ENCODE results near the gene POLR2E.

POLR2E gene

DNA sequence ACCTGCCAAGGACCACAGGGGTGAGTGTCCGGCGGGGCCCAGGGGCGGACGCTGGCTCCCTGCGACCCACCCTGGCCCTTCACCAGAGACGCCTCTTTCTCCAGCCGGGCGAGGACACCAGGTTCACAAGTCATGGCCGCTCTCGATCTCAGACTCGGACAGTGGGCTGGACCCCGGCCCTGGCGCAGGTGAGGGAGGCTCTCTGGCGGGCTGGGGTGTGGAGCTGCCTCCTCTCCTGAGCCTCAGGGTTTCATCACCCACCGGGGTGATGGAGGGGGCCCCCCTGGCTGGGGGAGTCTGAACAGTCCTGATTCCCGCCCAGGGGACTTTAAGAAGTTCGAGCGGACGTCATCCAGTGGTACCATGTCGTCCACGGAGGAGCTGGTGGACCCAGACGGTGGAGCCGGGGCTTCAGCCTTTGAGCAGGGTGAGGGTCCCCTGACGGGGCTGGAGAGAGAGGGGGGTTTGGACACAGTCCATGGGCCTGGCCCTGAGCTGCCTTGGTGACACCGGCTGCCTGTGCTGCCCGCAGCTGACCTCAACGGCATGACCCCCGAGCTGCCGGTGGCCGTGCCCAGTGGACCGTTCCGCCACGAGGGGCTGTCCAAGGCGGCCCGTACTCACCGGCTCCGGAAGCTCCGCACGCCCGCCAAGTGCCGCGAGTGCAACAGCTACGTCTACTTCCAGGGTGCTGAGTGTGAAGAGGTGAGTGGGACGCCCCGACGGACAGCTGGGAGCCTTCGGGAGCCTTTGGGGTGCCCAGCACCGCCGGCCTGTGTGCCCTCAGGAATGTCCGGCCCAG lies 14.6 kb downstream of the POLR2E start:
- no peak for DNase-seq (ENCODE audit: low read depth, low spot score)

DNA sequence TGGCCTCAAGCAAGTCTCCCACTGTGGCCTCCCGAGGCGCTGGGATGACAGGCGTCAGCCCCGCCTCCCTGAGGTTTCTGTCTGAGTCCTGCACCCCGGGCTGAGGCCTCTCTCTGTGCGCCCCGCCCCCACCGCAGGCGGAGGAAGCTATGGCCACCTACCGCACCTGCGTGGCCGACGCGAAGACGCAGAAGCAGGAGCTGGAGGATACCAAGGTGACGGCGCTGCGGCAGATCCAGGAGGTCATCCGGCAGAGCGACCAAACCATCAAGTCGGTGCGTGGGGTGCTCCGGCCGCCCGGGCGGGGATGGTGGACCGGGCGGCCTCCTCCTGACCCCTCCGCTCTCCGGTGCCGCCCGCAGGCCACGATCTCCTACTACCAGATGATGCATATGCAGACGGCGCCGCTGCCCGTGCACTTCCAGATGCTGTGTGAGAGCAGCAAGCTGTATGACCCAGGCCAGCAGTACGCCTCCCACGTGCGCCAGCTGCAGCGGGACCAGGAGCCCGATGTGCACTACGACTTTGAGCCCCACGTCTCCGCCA lies 15.5 kb downstream of the POLR2E start:
- no peak for DNase-seq (ENCODE audit: low read depth, low spot score)

DNA sequence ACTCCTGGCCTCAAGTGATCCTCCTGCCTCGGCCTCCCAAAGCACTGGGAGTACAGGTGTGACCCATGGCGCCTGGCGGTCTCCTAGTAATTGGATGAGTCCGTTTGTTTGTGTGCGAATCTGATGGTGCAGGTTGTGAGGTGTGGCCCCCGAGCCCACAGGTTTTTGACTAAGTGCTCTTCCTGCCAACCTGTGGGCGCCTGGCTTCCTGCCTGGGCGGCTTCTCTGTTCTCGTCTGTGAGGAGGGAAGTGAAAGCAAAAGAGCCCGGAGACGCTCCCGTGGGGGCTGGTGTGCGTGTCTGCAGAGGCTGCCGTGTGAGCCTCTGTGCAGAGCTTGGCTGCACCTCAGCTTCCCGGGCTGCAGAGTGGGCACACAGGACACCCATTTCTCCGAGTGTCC lies 18.2 kb downstream of the POLR2E start:
- no peak for DNase-seq (ENCODE audit: low read depth, low spot score)

DNA sequence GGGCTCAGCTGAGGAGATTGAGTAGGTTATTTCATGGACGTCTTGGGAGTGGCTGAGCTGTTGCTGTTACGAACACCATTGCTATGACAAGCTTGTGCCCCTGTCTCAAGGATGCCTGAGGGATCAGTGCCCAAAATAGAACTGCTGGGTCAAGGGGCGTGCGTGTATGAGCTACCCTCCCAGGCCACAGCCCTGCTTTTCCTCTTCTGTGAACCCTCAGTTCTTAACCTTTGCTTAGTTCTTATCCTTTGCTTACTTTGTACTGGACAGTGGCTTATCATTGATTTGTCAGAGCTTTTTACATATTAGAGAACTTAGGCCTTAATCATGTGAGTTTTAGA lies 19.2 kb downstream of the POLR2E start:
- no peak for DNase-seq (ENCODE audit: low read depth, low spot score)

DNA sequence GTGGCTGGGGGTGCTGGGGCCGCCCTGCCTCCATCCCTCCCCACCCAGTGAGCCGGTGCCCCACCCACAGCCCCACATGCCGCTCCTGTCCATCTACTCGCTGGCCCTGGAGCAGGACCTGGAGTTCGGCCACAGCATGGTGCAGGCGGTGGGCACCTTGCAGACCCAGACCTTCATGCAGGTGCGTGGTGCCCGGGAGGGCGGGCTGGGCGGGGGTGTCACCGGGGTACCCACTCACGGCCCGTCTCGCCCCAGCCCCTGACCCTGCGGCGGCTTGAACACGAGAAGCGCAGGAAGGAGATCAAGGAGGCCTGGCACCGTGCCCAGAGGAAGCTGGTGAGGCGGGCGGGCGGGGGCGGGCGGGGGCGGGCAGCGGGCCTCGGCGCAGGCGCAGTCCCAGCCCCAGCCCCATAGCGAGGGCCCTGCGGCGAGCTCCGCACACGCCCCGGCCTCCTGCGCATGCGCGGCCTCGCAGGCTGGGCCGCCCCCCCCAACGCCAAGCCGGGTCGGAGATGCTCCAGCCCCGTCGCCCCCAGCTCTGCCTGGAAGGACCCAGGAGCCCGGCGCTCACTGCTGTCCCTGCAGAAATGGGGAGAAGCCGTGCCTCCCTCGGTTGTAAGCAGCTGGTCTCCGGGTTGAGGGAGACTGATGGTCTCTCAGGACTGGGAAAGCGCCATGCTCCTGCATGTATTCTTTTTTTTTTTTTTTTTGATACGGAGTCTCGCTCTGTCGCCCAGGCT lies 20.5 kb downstream of the POLR2E start:
- DNase-seq (ENCODE audit: low read depth, low spot score) = peak; percentile 46

DNA sequence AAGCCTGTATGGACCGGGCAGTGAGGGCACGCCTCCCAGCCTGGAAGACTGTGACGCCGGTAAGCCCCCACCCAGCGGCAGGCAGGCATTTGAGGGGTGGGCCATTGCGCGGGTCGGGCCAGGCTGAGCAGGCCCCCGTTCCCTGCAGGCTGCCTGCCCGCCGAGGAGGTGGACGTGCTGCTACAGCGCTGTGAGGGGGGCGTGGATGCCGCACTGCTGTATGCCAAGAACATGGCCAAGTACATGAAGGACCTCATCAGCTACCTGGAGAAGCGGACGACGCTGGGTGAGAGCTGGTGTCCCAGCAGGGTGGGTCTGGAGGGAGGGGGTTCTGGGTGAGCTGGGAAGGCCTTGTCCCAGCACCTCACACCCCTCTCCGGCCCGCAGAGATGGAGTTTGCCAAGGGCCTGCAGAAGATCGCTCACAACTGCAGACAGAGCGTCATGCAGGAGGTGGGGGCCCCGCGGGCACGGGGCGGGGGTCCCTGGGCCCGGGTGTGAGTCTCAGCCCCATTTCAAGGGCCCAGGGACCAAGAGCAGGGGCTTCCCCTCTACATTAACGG lies 21.1 kb downstream of the POLR2E start:
- DNase-seq (ENCODE audit: low read depth, low spot score) = no peak

DNA sequence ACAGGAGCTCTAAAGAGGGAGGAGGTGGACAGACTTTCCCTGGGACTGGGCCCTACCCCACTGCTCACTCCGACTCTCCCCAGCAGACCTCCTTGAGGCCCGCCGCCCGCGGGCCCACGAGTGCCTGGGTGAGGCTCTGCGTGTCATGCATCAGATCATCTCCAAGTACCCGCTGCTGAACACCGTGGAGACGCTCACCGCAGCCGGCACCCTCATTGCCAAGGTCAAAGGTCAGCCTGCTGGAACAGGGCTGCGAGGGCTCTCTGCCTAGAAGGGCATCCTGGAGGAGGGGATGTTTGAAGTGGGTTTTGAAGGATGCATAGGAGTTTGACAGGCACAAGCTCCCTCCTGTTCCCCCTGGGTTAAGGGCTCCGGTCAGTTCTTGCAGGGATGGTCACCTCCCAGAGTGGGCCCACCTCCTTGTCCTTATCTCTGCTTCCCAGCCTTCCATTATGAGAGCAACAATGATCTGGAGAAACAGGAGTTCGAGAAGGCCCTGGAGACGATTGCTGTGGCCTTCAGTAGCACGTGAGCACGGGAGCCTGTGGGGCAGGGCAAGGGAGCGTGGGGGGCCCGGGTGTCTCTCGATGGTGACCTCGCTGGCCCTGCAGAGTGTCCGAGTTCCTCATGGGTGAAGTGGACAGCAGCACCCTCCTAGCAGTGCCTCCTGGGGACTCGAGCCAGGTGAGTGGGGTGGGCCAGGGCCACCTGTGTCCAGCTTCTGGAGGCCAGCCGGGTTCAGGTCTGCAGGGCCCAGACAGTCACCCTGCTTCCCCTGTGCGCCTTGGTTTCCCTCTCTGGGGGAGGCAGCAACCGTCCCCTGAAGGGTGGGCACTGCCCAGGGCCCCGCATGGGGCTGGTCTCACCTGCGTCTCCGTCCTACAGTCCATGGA lies 21.9 kb downstream of the POLR2E start:
- DNase-seq (ENCODE audit: low read depth, low spot score) = no peak

DNA sequence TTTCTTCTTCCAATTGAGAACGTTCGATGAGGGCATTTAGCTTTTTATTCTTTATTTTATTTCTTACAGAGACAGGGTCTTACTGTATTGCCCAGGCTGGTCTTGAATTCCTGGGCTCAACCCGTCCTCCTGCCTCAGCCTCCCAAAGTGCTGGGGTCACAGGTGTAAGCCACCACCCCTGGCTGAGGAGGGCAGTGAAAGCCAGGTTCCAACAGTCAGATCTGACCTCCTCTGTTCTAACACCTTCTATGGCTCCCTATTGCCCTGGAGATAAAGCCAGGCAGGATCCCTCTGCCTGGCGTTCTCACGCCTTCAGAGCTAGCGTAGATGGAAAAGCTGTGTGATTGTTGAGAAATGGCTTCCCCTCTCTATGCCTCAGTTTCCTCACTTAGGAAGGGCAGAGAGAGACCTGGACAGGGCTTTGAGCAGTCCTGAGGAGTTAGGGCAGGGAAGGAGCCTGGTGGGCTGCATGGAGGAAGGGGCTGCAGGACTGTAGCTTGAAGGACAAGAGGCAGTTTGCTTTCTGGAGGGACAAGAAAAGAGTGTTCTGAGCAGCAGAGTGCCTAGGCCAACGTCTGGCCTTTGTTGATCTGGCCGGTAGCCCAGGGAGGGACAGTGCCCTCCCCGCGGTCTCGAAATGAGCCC lies 22.7 kb downstream of the POLR2E start:
- DNase-seq (ENCODE audit: low read depth, low spot score) = no peak

DNA sequence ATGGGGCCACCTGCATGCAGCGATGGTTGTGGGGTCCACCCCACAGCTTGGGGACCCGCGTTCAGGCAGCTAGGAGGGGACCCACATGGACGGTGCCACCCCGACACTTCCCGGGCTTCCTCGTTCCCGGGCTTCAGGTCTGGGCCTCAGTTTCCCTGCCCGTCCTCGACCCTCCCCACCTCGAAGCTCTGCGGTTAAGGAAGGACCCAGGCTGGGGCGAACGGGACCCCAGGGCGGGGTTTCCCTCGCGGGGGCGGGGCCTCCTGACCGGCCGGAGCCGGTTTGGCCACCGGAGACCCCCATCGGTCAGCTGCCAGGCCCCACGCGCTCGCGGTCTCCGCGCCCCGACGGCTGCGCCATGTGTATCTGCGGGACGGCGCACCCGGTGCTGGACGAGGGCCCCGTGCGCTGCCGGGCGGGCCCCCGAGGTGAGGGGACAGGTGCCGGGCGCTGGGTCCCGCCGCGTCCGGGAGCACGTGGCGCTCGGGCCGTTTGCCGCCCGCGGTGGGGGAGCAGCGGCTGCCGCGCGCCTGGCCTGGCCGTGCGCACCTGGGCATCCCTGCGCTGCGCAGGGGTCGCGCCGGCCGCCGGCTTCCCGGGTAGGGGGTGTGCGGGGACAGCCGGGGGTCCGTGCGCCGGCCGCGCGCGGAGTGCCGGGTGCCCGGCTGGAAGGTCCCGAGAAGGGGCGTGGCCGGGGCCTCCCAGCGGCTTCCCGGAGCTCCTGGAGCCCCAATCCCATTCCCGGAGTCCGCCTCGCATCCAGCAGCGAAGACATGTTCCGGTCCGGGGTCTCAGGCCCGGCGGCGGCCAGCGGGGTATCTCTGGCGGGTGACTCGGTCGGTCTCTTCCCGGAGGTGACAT lies 24.0 kb downstream of the POLR2E start:
- no peak for DNase-seq (ENCODE audit: low read depth, low spot score)

DNA sequence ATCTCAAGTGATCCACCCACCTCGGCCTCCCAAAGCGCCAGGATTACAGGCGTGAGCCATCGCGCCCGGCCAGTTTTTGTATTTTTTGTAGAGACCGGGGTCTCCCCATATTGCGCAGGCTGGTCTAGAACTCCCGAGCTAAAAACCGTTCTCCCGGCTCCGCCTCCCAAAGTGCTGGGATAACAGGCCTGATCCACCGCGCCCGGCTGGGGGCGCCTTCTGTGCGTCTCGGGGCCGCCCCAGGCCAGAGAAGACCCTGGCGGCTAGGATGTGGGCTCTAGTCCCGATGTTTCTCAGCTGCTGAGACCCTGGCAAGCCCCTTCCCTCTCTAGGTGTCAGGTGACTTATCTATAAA lies 24.6 kb downstream of the POLR2E start:
- DNase-seq (ENCODE audit: low read depth, low spot score) = no peak

DNA sequence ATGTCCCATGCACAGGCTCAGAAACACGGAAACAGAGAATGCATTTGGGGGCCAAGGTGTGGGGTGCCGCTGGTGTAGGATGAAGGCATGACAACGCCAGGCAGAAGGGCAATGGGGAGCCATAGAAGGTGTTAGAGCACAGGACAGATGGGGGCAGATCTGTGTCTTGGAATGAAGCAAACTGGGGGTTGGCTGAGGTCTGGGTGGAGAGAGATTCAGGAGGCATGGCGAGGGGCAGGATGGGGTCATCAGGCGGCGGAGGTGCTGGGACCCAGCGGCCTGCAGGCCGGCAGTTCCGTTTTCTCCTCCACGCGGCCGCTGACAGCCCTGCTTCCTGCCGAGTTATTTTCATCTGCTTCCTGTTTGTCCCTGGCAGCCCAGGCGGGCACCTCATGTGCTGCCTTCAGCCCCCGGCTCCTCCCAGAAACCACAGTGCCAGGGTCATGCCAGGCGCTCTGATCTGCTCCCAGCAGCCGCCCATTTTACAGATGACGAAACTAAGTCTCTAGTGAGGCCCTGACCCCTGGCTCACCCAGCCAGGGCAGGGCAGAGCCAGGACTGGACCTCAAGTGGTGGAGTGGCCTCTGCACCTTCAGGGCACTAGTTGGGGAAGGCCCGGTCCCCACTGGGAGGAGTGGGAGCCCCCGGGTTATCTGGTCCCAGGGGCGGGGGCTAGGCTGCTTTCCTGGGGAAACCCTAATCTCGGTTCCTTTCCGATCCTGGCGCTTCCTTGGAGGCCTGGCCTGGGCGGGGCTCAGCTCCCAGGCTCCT lies 26.0 kb downstream of the POLR2E start:
- DNase-seq (ENCODE audit: low read depth, low spot score) = no peak

DNA sequence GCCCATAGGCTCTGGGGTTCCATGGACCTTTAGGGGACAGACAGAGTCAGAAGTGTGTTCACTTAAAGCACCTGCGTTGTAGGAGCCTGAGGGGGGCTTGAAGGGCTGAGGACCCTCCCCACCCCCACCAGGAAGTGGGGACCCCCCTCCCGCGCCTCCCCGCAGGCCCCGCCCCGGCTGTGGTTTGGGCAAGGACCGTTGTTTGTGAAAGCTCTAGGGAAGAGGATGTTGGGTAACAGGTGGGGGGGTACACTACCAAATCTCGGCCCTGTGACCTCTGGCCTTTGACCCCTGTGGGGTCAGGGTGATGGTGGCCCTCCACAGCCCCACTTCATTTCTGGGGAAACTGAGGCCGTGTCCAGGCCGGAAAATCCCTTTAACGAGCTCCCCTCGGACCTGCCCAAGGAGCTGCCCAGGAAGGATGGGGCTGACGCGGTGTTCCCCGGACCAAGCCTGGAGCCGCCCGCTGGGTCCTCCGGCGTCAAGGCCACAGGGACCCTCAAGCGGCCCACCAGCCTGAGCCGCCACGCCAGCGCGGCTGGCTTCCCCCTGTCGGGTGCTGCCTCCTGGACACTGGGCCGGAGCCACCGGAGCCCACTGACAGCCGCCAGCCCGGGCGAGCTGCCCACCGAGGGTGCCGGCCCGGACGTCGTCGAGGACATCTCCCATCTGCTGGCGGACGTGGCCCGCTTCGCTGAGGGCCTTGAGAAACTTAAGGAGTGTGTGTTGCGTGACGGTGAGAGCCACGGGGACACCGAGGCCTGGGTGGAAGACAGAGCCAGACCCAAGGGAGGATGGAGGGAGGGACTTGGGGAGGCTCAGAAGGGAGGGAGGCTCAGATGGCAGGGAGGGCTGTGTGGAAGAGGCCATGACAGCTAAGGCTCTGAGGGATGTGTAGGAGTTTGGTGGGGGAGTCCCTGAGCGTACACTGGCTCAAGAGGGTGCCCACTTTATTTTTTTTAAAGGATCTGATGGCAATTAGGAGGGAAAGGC lies 26.9 kb downstream of the POLR2E start:
- DNase-seq (ENCODE audit: low read depth, low spot score) = no peak

DNA sequence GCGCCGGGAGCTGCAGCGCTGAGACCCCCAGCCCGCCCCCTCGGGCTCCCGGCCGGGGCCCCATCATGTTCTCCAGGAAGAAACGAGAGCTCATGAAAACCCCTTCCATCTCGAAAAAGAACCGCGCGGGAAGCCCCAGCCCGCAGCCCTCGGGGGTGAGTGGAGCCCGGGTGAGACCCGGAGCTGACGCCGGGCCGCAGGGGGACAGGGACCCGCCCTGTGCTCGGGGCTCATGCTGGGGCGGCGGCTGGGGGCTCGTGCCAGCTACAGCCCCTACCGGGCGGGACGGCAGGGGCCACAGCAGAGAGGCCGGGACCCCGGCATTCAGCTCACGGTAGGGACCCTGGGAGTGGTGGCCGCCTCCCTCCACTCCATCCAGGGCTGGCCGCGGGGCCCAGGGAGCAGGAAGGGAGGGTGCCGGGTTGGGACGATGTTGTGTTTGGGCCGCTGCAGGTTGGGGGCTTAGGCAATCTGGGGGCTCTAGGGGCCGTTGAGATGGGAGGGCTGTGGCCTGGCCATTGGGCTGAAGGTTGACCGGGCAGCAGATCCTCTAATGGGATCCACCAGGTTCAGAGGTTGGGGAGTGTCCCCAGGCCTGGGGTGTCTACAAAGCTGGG lies 27.7 kb downstream of the POLR2E start:
- no peak for DNase-seq (ENCODE audit: low read depth, low spot score)

DNA sequence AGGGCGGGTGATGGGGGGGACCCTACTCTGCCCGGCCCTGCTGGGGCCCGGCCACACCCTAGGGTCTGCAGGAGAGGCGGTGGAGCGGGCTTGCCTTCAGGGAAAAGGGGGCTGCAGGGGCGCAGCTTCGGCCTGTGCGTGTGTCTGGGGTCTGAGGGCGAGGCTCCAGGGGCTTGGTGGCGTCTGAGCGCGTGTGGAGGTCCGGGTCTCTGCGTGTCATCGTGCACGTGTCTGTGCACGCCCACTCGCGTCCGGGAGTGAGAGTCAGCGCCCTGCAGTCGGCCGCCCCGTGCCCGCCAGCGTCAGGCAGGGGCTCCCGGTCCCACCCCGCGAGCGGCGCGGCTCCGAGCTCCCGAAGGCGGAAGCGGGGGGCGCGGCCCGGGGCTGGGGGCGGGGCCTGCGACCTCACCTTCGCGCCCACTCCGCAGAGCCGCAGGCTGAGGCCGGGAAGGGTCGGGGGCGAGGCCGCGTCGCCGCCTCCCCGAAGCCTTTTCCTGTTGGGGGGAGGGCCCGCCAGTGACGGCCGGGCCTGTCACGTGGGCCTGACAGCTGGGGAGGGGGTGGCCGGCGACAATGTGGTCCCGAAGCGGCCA lies 28.3 kb downstream of the POLR2E start, which contains the start of gene ARHGAP45:
ARHGAP45 (plus strand) TSS at position 420 of the 593 bp plus-strand sequence. CDS start 239 bp downstream, outside the sequence.
- no peak for DNase-seq (ENCODE audit: low read depth, low spot score)

DNA sequence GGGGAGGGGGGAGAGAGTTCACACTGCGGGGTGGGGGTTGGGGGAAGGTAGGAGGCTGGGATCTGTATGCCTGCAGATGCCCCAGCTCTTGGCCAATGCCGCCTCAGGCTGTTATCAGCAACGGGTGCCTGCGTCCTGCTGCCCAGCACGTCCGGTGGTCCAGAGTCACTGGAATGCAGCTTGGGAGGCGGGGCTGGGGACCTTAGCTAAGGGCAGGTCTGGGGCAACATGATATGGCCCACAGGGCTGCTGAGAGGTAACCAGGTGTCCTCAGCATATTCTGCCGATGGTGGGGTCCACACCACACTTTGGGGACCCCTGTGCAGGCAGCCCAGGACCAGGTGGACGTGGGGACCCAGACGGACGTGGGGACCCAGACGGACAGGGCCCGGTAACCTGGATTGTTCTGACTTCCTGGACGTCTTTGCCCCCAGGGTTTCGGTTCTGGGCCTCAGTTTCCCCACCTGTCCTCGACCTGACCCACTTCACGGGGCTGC lies 28.9 kb downstream of the POLR2E start:
- DNase-seq (ENCODE audit: low read depth, low spot score) = no peak

DNA sequence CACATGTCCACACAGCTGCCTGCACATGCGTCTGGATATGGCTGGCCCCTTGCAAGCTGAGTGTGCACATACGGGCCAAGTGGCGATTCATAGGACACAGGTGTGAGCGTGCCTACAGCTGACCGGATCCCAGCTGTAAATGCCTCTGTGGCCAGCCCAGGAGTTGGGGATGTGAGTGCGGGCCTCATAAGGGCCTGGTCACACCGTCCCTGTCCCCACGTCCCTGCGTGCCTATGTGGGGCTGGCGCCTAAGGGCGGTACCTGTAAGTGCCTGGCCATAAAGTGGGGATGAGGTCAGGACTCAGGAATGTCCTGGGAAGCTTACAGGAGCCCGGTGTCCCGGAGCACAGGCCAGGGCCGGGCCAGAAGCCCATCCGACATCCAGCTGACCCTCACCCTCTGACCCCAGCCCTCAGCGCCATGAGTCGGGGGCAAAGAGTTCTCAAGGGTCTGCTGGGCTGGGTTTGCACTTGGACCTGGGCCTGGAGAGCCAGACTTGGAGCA lies 29.5 kb downstream of the POLR2E start:
- DNase-seq (ENCODE audit: low read depth, low spot score) = no peak
